ENCODE results near the gene GJD4. TPM values are rescaled to one million over a fixed set of nuclear protein-coding genes. Genes with fewer than 3 reads are reported as not detected.

The GJD4 gene
- polyA plus RNA-seq, 3 donors: not detected

- under 1% methylated on average over 79 of the region's 80 CpGs for WGBS (ENCODE audit: insufficient coverage)
- peaks cover 0 to 7% of the 10 kb centered on the region in 2 donors for H3K36me3 Mint-ChIP-seq
- no peak within 1 kb of the TSS for H3K27ac Mint-ChIP-seq
- H3K4me3 ChIP-seq (replicated peaks in 1 of 3; ENCODE audit: low read depth in 2 of 3, low read length in 3 of 3): peak within 1 kb of the TSS; percentile 25 to 70 (median 39)
- H2AFZ ChIP-seq (ENCODE audit: insufficient read depth, low read depth, low read length, poor library complexity, severe bottlenecking): peak within 1 kb of the TSS; percentile 78
- TF ChIP-seq, protein P1, sequence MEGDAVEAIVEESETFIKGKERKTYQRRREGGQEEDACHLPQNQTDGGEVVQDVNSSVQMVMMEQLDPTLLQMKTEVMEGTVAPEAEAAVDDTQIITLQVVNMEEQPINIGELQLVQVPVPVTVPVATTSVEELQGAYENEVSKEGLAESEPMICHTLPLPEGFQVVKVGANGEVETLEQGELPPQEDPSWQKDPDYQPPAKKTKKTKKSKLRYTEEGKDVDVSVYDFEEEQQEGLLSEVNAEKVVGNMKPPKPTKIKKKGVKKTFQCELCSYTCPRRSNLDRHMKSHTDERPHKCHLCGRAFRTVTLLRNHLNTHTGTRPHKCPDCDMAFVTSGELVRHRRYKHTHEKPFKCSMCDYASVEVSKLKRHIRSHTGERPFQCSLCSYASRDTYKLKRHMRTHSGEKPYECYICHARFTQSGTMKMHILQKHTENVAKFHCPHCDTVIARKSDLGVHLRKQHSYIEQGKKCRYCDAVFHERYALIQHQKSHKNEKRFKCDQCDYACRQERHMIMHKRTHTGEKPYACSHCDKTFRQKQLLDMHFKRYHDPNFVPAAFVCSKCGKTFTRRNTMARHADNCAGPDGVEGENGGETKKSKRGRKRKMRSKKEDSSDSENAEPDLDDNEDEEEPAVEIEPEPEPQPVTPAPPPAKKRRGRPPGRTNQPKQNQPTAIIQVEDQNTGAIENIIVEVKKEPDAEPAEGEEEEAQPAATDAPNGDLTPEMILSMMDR (IDR thresholded peaks at IDR 0.05): no peak
- no peaks in the 10 kb centered on the region for H3K36me3 ChIP-seq (replicated peaks in 1 of 2; ENCODE audit: control insufficient read depth in 1 of 2, insufficient read depth in 2 of 2, low read length in 2 of 2)
- intact Hi-C loops (cut with micrococcal nuclease): no loop called here
- peaks cover 0 to 35% (median 25%) of the 10 kb centered on the region in 7 donors for H3K9me3 Mint-ChIP-seq
- H3K27me3 Mint-ChIP-seq (ENCODE audit: low read depth in 3 of 3): peaks cover 71 to 79% (median 73%) of the 10 kb centered on the region in 3 donors
- peak within 1 kb of the TSS; percentile 32 for H3K9ac ChIP-seq (ENCODE audit: insufficient read depth, low read length, poor library complexity, severe bottlenecking)
- H3K4me1 ChIP-seq (ENCODE audit: control insufficient read depth in 1 of 2, insufficient read depth in 2 of 2, low read length in 2 of 2): peaks cover 34 to 46% of the 10 kb centered on the region in 2 donors
- peak within 1 kb of the TSS; percentile 74 to 88 for H3K4me3 Mint-ChIP-seq
- peaks cover 60 to 75% of the 10 kb centered on the region in 2 donors for H3K27me3 ChIP-seq (ENCODE audit: control insufficient read depth in 2 of 2, insufficient read depth in 2 of 2, low read length in 2 of 2)
- no peaks in the 10 kb centered on the region for H4K20me1 ChIP-seq (ENCODE audit: insufficient read depth, low read length)
- DNase-seq: peak; percentile 53 to 65 (median 57)
- no peak within 1 kb of the TSS for H3K27ac ChIP-seq (ENCODE audit: low read depth in 1 of 2, low read length in 2 of 2)
- no peaks in the 10 kb centered on the region for H3K79me2 ChIP-seq (ENCODE audit: insufficient read depth, low read length)
- peaks cover 1 to 21% of the 10 kb centered on the region in 2 donors for H3K9me3 ChIP-seq (replicated peaks in 1 of 2; ENCODE audit: control insufficient read depth in 1 of 2, insufficient read depth in 1 of 2, low read length in 2 of 2)
- H3K4me2 ChIP-seq (replicated peaks; ENCODE audit: extremely low read depth, low read length, poor library complexity, severe bottlenecking): peak within 1 kb of the TSS; percentile 79
- peaks cover 32% of the 10 kb centered on the region for H3K4me1 Mint-ChIP-seq
Observed at GRCh38 chr10:35642035-35642792, 37.1 kb downstream of the GJD4 start, which contains the start of gene FZD8. Gene FZD8, minus strand, starts transcription at chr10:35642296. Its CDS starts 867 bp downstream, at chr10:35641429.

GRCh38 chr10:35642793-35643114, 37.6 kb downstream of the GJD4 start:
- peaks cover 34 to 46% of the 10 kb centered on the region in 2 donors for H3K4me1 ChIP-seq (ENCODE audit: control insufficient read depth in 1 of 2, insufficient read depth in 2 of 2, low read length in 2 of 2)
- no peak overlapping the region for H3K27ac ChIP-seq (ENCODE audit: low read depth in 1 of 2, low read length in 2 of 2)
- Mint-ChIP-seq H3K27ac (no peak overlapping the region), H3K4me3 (peak overlapping the region; percentile 74 to 88), H3K36me3 (peaks cover 0 to 6% of the 10 kb centered on the region in 2 donors), H3K27me3 (ENCODE audit: low read depth in 3 of 3) (peaks cover 67 to 73% (median 69%) of the 10 kb centered on the region in 3 donors), H3K4me1 (peaks cover 32% of the 10 kb centered on the region), H3K9me3 (peaks cover 0 to 37% (median 25%) of the 10 kb centered on the region in 7 donors)
- TF ChIP-seq, protein P1 (IDR thresholded peaks at IDR 0.05): no peak
- H3K9me3 ChIP-seq (replicated peaks in 1 of 2; ENCODE audit: control insufficient read depth in 1 of 2, insufficient read depth in 1 of 2, low read length in 2 of 2): peaks cover 3 to 21% of the 10 kb centered on the region in 2 donors
- 3% methylated on average over 13 of the region's 17 CpGs for WGBS (ENCODE audit: insufficient coverage)
- H3K27me3 ChIP-seq (ENCODE audit: control insufficient read depth in 2 of 2, insufficient read depth in 2 of 2, low read length in 2 of 2): peaks cover 55 to 69% of the 10 kb centered on the region in 2 donors
- intact Hi-C loops (cut with micrococcal nuclease): no loop called here
- H2AFZ ChIP-seq (ENCODE audit: insufficient read depth, low read depth, low read length, poor library complexity, severe bottlenecking): peak overlapping the region; percentile 78
- no peak overlapping the region for H3K9ac ChIP-seq (ENCODE audit: insufficient read depth, low read length, poor library complexity, severe bottlenecking)
- no peaks in the 10 kb centered on the region for H3K79me2 ChIP-seq (ENCODE audit: insufficient read depth, low read length)
- peak overlapping the region; percentile 79 for H3K4me2 ChIP-seq (replicated peaks; ENCODE audit: extremely low read depth, low read length, poor library complexity, severe bottlenecking)
- no peak for DNase-seq
- H3K4me3 ChIP-seq (replicated peaks in 1 of 3; ENCODE audit: low read depth in 2 of 3, low read length in 3 of 3): peak overlapping the region in 2 of 3 experiments; percentile 25 to 70
- H4K20me1 ChIP-seq (ENCODE audit: insufficient read depth, low read length): no peaks in the 10 kb centered on the region
- H3K36me3 ChIP-seq (replicated peaks in 1 of 2; ENCODE audit: control insufficient read depth in 1 of 2, insufficient read depth in 2 of 2, low read length in 2 of 2): no peaks in the 10 kb centered on the region

All from CD14-positive monocyte (primary cell).